ENCODE results near the gene PLPPR2. TPM values are rescaled to one million over a fixed set of nuclear protein-coding genes. Genes with fewer than 3 reads are reported as not detected.
"Not testable (repeated sequence)": the region's sequence is repeated elsewhere in the genome, so short reads cannot be mapped to it uniquely, and the experiment has no call there.

PLPPR2 gene
- total RNA-seq, 3 donors from 2014 or later: 2.4 to 4.1 (median 3.8) TPM

DNA sequence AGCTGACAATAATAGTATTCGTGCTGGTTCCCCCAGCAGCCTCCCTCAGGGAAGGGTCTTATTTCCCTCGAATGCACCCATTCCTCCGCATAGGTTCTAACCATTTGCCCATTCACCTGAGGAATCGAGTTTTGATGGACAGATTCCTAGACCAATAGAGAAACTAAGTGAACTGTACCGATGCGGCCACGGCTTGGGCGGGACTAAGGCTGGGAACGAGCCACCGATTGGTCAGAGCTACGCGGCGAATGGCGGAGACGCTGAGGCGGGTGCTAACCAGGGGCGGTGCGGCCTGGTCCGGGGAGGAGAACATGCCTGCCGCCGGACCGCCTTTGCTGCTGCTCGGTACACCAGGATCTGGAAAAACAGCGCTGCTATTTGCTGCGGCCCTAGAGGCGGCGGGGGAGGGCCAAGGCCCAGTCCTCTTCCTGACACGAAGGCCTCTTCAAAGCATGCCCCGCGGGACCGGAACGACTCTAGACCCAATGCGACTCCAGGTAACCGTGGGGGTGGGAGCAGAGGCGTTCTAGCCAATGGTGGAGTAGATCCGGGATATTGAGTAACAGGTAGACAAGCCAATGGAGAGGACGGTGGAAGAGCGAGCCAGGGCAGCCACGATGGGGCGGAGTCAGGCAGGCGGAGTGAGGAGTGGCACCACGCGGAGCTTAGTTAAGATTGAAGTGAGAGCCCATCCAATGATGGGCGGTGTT is 19.4 kb downstream of the PLPPR2 start, which contains the start of gene SWSAP1:
TSS of gene SWSAP1 (plus strand) at position 234 of the 710 bp plus-strand sequence. CDS start at position 249, 15 bp downstream.
- no peak within 1 kb of the TSS for H3K4me3 Mint-ChIP-seq
- peak; percentile 93 to 95 for ATAC-seq
- H3K4me1 Mint-ChIP-seq (ENCODE audit: low read depth): peaks cover 30% of the 10 kb centered on the region
- no peaks in the 10 kb centered on the region for H3K27me3 Mint-ChIP-seq (ENCODE audit: low read depth)
- DNase-seq: peak; percentile 93
- H3K9me3 Mint-ChIP-seq: no peaks in the 10 kb centered on the region
- H3K36me3 Mint-ChIP-seq (ENCODE audit: insufficient read depth): peaks cover 13% of the 10 kb centered on the region

DNA sequence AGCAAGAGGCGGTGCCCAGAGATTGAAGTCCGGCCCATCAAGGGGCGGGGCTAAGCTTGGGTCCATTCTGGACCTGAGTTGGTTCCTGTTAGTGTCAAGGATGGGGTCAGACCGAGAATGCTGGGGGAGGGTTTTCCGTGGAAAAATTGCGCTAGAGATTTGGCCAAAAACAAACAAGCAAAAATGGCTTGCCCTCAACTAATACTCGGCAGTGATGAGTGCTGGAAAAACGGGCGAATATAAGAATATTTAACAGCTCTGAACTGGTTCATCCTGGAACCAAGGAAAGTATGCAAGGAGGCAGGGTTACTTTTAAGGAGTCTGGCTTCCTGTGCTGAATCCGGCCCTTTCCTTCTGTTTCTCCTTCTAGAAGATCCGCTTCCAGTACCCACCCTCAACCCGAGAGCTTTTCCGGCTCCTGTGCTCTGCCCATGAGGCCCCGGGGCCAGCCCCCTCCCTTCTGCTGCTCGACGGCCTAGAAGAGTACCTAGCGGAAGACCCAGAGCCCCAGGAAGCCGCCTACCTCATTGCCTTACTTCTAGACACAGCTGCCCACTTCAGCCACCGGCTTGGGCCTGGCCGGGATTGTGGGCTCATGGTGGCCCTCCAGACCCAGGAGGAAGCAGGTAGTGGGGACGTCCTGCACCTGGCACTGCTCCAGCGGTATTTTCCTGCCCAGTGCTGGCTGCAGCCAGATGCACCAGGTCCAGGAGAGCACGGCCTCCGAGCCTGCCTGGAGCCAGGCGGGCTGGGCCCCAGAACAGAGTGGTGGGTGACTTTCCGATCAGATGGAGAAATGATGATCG is 20.1 kb downstream of the PLPPR2 start:
- peak; percentile 13 to 21 for ATAC-seq
- no peaks in the 10 kb centered on the region for H3K27me3 Mint-ChIP-seq (ENCODE audit: low read depth)
- peaks cover 12% of the 10 kb centered on the region for H3K36me3 Mint-ChIP-seq (ENCODE audit: insufficient read depth)
- no peaks in the 10 kb centered on the region for H3K9me3 Mint-ChIP-seq
- DNase-seq: peak; percentile 51
- no peak overlapping the region for H3K4me3 Mint-ChIP-seq
- H3K4me1 Mint-ChIP-seq (ENCODE audit: low read depth): peaks cover 37% of the 10 kb centered on the region

DNA sequence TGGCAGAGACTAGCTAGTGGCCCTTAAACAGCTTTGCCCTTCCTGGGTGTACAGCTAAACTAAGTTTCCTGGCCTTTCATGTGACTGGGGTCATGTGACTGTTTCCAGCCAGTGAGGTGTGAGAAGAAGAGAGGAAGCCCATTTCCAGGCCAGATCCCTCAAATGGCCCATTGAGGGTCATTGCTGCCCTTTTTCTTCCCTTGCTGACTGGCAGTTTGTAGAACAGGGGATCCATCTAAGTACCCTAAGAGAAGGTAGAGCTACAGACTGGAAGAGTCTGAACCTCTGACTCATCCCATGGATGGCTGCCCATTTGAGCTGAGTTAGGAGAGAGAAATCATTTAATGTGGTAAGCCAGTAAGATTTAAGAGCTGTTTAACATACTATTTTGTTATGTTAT is 22.0 kb downstream of the PLPPR2 start:
- DNase-seq (no peak), ATAC-seq (no peak)
- Mint-ChIP-seq H3K4me1 (ENCODE audit: low read depth) (peaks cover 52% of the 10 kb centered on the region), H3K4me3 (peak overlapping the region; percentile 67), H3K27me3 (ENCODE audit: low read depth) (peaks cover 8% of the 10 kb centered on the region), H3K36me3 (ENCODE audit: insufficient read depth) (peaks cover 8% of the 10 kb centered on the region), H3K9me3 (no peaks in the 10 kb centered on the region)

DNA sequence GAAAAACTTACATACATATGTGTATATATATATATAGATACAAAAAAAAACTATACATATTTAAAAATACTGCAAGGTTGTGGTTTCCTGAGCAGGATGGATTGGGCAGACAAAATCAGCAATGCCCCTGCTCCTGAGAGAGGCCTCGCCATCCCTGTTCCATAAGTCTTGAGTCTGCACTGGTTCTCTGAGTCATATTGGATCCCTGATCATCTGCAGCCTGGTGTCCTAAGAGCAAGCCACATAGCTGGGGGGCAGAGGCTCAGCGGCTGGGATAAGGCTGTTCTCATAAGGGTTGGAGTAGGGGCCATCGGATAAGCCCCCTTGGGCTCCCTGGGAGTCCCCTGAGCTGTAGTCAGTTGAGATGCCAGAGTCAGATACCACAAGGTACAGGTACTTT is 22.5 kb downstream of the PLPPR2 start:
- Mint-ChIP-seq H3K9me3 (no peaks in the 10 kb centered on the region), H3K4me3 (no peak overlapping the region), H3K27me3 (ENCODE audit: low read depth) (peaks cover 12% of the 10 kb centered on the region), H3K4me1 (ENCODE audit: low read depth) (peaks cover 54% of the 10 kb centered on the region), H3K36me3 (ENCODE audit: insufficient read depth) (peaks cover 8% of the 10 kb centered on the region)
- no peak for DNase-seq
- no peak for ATAC-seq

GRCh38 chr19:11378319-11379189 is 23.3 kb downstream of the PLPPR2 start:
- Mint-ChIP-seq H3K9me3 (no peaks in the 10 kb centered on the region), H3K4me1 (ENCODE audit: low read depth) (peaks cover 53% of the 10 kb centered on the region), H3K27me3 (ENCODE audit: low read depth) (peaks cover 18% of the 10 kb centered on the region), H3K36me3 (ENCODE audit: insufficient read depth) (peaks cover 8% of the 10 kb centered on the region), H3K4me3 (no peak overlapping the region)
- no peak for ATAC-seq
- DNase-seq: no peak

DNA sequence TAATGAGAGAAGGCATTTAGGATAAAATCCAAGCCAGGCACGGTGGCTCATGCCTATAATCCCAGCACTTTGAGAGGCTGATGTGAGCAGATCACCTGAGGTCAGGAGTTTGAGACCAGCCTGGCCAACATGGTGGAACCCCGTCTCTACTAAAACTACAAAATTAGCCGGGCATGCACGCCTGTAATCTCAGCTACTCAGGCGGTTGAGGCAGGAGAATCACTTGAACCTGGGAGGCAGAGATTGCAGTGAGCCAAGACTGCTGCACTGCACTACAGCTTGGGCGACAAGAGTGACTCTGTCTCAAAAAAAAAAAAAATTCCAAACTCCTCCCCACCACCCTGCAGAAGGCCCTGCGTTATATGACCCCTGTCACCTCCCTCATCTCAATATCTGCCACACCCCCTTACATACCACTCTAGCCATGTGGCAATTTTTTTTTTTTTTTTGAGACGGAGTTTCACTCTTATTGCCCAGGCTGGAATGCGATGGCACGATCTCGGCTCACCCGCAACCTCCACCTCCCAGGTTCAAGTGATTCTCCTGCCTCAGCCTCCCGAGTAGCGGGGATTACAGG is 24.1 kb downstream of the PLPPR2 start:
- DNase-seq; ATAC-seq; H3K36me3 Mint-ChIP-seq (ENCODE audit: insufficient read depth); H3K4me3 Mint-ChIP-seq; H3K9me3 Mint-ChIP-seq: not testable (repeated sequence)
- Mint-ChIP-seq H3K27me3 (ENCODE audit: low read depth) (peaks cover 20% of the 10 kb centered on the region), H3K4me1 (ENCODE audit: low read depth) (peaks cover 53% of the 10 kb centered on the region)

DNA sequence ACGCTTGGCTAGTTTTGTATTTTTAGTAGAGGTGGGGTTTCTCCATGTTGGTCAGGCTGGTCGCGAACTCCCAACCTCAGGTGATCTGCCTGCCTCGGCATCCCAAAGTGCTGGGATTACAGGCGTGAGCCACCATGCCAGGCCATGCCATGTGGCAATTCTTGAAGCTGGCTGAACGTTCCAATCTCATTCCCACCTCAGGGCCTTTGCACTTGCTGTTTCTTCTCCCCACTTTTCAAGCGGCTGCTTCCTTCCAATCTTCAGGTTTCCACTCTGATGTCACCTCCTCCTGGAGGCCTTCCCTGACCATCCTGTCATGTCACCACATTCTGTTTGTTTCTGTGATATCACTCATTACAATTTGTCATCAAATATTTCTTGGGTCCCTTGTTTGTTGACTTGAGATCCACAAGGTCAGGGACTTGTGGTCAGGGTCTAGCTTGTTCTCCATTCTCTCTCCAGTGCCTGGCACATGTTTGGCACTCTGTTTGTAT is 24.7 kb downstream of the PLPPR2 start:
- H3K4me3 Mint-ChIP-seq: peak overlapping the region; percentile 83
- H3K4me1 Mint-ChIP-seq (ENCODE audit: low read depth): peaks cover 53% of the 10 kb centered on the region
- DNase-seq: no peak
- H3K36me3 Mint-ChIP-seq (ENCODE audit: insufficient read depth): peaks cover 8% of the 10 kb centered on the region
- peaks cover 20% of the 10 kb centered on the region for H3K27me3 Mint-ChIP-seq (ENCODE audit: low read depth)
- no peak for ATAC-seq
- H3K9me3 Mint-ChIP-seq: no peaks in the 10 kb centered on the region

DNA sequence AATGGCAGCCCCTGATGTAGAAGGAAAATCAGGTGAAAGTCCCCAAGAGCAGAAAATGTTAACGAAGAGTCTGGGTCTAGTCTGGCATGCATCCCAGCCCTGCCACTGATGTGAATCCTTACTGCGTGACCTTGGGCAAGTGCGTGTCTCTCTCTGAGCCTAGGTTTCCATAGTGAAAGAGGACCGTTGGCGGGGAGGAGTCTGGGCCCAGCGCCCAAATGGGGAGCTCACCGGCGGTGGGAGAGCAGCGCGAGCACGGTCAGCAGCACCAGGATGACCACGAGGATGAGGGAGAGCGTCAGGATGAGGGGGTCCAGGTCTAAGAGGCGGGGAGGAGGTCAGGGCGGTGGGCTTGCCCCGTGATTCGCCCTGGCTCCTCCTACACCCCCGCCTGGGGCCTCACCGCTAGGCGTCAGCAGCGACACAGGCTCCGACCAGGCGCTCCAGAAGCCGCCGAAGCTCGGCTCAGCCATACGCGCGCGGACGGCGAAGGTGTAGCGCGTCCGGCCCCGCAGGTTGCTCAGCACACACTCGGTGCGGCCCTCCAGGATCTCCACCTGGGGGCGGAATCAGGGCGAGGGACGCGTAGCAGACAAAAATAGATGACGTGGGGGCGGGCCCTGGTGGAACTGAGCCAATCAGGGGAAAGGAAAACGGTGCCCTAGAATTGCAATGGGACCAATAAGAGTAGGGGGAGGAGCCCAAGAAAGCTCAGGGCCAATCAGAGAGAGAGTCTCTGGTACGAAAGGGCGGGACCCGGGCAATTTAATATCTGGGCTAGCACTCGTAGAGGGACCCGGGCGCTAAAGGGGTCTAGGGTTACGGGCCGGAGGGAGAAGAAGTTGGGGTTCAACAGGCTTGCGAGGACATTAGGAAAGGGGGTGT is 25.7 kb downstream of the PLPPR2 start:
- peak; percentile 94 for DNase-seq
- H3K4me3 Mint-ChIP-seq: peak overlapping the region; percentile 83
- no peaks in the 10 kb centered on the region for H3K9me3 Mint-ChIP-seq
- H3K27me3 Mint-ChIP-seq (ENCODE audit: low read depth): peaks cover 20% of the 10 kb centered on the region
- peaks cover 8% of the 10 kb centered on the region for H3K36me3 Mint-ChIP-seq (ENCODE audit: insufficient read depth)
- H3K4me1 Mint-ChIP-seq (ENCODE audit: low read depth): peaks cover 48% of the 10 kb centered on the region
- peak; percentile 89 to 90 for ATAC-seq

DNA sequence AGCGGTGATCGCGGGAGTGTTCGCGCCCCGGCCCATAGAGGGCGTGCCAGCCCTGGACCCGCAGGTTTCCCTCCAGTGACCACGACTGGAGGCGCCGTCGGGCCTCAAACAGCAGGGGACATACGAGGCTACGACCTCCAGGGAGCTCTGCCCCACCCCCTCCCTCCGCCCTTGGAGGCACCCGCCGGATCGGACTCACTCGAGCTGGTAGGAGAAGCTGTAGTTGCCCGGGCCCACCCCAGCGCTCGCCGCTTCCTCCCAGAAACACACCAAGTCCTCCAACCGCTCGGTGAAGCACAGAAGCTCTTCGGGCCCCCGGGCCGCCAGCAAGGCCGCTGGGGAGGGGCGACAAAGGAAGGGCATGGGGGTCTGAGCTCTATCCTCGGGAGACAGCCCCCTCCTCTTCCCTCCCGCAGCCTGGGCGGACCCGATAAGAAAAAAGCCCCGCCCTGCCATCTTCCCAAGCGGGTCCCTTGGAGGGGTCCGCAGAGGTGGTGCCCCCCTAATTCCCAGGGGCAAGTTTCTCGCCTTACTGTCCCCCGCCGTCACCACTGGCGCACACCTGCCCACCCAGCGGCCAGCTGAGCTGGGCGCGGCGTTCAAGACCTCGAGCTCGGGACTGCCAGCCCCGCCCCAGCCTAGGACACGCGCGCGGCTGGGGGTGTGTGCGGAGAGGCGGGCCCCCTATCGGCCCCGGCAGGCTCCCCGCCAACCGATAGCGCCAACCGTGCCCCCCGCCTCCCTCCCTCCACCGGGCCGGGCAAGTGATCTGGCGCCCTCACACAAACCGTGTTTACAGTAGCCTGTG is 27.9 kb downstream of the PLPPR2 start:
- DNase-seq (peak; percentile 23), ATAC-seq (no peak)
- H3K9me3 Mint-ChIP-seq: no peaks in the 10 kb centered on the region
- H3K4me3 Mint-ChIP-seq: peak overlapping the region; percentile 51
- no peaks in the 10 kb centered on the region for H3K36me3 Mint-ChIP-seq (ENCODE audit: insufficient read depth)
- peaks cover 37% of the 10 kb centered on the region for H3K4me1 Mint-ChIP-seq (ENCODE audit: low read depth)
- peaks cover 20% of the 10 kb centered on the region for H3K27me3 Mint-ChIP-seq (ENCODE audit: low read depth)

DNA sequence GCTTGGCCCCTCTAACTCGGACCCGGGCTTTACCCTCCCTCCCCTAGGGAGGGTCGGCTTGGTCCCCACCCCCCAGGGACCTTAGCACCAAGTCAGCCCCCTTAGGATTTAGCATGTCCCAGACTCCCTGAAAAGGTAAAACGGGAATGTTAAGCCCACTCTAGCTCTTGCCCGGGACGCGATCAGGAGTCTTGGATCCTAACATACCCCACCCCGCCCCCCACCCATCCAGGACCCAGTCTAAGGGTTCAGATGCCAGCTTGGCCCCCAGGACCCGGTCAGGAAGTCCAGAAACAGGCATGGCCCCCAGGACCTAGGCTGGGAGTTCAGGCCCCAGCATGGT is 28.4 kb downstream of the PLPPR2 start:
- Mint-ChIP-seq H3K9me3 (no peaks in the 10 kb centered on the region), H3K4me3 (no peak overlapping the region), H3K4me1 (ENCODE audit: low read depth) (peaks cover 32% of the 10 kb centered on the region), H3K36me3 (ENCODE audit: insufficient read depth) (no peaks in the 10 kb centered on the region), H3K27me3 (ENCODE audit: low read depth) (peaks cover 20% of the 10 kb centered on the region)
- ATAC-seq (no peak), DNase-seq (no peak)

- no peak overlapping the region for H3K4me3 Mint-ChIP-seq
- peaks cover 20% of the 10 kb centered on the region for H3K27me3 Mint-ChIP-seq (ENCODE audit: low read depth)
- DNase-seq: no peak
- peaks cover 30% of the 10 kb centered on the region for H3K4me1 Mint-ChIP-seq (ENCODE audit: low read depth)
- no peak for ATAC-seq
- no peaks in the 10 kb centered on the region for H3K36me3 Mint-ChIP-seq (ENCODE audit: insufficient read depth)
- H3K9me3 Mint-ChIP-seq: no peaks in the 10 kb centered on the region
Measured at GRCh38 chr19:11384778-11385129, 29.5 kb downstream of the PLPPR2 start.

DNA sequence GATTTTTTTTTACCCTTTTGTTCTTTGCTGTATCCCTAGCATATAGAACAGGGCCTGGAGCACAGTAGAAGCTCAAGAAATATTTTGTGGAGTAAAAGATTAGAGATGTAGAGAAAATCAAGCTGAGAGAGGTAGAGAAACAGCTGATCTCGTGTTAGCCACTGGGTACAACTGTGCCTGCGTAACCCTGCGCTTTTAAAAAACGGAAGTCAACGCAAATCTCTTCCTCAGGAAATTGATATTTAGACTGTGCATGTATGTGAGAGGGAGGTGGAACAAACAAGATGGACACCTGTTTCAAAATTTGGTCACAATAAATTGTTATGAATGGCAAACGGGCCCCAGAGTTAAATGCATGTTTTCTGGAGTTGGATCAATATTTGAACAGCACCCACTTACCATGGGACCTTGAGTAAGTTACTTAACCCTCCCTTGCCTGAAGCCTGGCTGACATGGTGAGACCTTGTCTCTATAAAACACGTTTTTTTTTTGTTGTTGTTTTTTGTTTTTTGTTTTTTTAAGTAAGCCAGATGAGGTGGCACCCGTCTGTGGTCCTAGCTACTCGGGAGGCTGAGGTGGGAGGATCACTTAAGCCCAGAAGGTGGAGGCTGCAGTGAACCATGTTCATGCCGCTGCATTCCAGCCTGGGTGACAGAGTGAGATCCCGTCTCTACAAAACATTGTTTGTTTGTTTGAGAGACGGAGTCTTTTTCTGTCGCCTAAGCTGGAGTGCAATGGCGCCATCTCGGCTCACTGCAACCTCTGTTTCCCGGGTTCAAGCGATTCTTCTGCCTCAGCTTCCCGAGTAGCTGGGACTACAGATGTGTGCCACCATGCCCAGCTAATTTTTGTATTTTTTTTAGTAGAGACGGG is 32.2 kb downstream of the PLPPR2 start:
- peaks cover 12% of the 10 kb centered on the region for H3K27me3 Mint-ChIP-seq (ENCODE audit: low read depth)
- no peak overlapping the region for H3K4me3 Mint-ChIP-seq
- peaks cover 7% of the 10 kb centered on the region for H3K9me3 Mint-ChIP-seq
- peaks cover 9% of the 10 kb centered on the region for H3K4me1 Mint-ChIP-seq (ENCODE audit: low read depth)
- H3K36me3 Mint-ChIP-seq (ENCODE audit: insufficient read depth): no peaks in the 10 kb centered on the region
- ATAC-seq: no peak
- no peak for DNase-seq

Data from activated T-cell treated with anti-CD3 and anti-CD28 coated beads, Interleukin-2, amount 50 U/mL, for 4 hours (primary cell).